Middle frontal gyrus (tissue), 1 donor: Measurements from ENCODE around the gene NR5A1.

Experiments
- DNase-seq: peaks from one replicate; pipeline ENCODE4 v3.0.0-alpha.2; 2015; ENCODE audit warnings: low spot score; ENCODE audit errors: extremely low spot score

The NR5A1 gene

GRCh38 chr9:124500028-124500795, 7.0 kb downstream of the NR5A1 start:
- no peak for DNase-seq

- DNase-seq, result no peak
These were observed 8.0 kb downstream of the NR5A1 start for GRCh38 chr9:124499216-124499615.

- DNase-seq, result no peak
These were observed 8.6 kb downstream of the NR5A1 start for GRCh38 chr9:124498499-124499146.

DNA sequence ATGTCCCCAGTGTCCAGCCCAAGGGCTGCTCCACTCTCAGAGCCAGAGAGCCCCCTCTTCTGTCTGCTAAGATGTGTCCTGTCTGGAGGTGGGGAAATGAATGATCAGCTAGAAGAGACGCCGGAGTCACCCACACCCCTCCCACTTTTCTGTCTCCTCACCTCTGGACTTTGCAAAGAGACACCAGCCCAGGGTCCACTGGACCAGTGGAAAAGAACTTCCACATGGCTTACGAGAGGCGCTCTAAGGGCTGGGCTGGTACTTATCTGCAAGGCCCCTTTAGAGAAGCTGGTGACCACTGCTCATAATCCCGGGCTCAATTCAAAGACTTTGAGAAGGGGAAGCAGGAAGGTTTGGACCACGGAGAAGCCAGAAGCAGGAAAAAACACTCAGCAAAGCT, 9.2 kb downstream of the NR5A1 start:
- no peak for DNase-seq

DNA sequence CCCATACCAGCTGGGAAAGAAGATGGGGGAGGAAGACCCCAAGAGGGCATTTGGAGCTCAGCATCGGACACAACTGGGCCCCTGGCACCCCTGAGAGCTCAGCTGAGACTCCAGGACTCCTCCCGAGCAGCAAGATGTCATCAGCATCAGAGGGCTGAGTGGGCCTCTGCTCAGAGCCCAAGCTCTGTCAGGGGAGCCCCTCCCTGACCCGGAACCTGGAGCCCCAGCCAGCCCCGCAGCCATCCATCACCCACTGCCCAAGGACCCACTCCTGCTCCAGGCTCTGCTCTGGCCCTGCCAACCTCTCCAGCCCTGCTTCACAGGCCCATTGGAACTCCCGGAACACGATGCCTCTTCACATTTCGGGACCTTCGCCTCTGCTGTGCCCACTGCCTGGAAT, 9.8 kb downstream of the NR5A1 start:
- DNase-seq, result no peak

DNA sequence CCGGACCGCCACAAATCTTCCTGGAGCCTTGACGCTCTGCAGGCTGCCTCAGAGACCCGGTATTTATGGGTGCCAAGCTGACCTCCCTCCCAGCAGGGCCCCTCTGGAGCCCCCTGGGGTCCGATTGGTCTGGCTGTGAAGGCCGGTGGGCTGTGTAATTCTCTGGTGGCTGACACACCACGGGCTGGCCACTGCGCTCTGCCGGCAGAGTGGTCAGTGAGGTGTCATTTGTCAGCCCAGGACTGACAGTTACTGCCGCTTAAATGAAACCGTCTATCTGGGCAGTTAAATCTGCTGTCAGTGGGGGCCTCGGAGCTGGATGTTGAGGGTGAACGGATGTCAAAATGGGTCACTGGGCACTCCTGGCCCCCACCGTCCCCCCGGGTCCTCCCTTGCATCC, 10.7 kb downstream of the NR5A1 start:
- DNase-seq, result no peak

GRCh38 chr9:124496075-124496449, 11.1 kb downstream of the NR5A1 start:
- DNase-seq, result no peak

GRCh38 chr9:124495126-124496074, 11.8 kb downstream of the NR5A1 start:
- no peak for DNase-seq

GRCh38 chr9:124493794-124494479, 13.3 kb downstream of the NR5A1 start:
- no peak for DNase-seq

DNA sequence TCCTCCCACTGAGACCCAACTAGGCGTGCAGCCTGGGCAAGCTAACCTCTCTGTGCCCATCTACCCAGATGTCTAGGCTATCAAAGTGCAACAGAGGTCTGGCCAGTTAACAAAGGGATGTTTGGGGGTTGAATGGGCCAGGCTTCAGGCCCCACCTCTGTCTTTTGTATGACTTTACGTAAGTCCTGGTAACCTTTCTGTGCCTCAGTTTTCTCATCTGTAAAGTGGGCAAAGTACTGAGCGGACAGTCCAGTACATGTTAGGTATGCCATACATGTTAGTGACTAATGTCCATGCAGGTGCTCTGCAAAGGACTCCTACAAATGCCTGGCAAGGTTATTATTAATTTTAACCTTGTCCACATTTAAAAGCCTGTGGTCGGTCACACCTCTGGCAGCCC, 14.0 kb downstream of the NR5A1 start:
- DNase-seq, result no peak

DNA sequence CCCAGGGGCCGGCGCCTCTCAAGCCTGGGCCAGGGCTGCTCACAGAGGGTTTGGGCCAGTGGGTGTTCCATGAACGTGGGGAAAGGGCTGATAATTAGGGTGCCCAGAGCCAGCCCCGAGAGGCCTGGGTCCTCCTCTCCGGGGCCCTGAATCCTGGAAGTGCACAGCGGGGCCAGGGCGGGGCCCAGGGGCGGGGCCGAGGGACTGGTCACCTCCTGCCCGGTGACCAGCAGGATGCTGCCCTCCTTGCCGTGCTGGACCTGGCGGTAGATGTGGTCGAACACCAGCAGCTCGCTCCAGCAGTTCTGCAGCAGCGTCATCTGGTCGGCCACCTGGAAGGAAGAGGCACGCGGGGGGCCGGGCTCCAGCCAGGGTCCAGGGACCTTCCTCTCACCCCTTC, 14.4 kb downstream of the NR5A1 start:
- no peak for DNase-seq

DNA sequence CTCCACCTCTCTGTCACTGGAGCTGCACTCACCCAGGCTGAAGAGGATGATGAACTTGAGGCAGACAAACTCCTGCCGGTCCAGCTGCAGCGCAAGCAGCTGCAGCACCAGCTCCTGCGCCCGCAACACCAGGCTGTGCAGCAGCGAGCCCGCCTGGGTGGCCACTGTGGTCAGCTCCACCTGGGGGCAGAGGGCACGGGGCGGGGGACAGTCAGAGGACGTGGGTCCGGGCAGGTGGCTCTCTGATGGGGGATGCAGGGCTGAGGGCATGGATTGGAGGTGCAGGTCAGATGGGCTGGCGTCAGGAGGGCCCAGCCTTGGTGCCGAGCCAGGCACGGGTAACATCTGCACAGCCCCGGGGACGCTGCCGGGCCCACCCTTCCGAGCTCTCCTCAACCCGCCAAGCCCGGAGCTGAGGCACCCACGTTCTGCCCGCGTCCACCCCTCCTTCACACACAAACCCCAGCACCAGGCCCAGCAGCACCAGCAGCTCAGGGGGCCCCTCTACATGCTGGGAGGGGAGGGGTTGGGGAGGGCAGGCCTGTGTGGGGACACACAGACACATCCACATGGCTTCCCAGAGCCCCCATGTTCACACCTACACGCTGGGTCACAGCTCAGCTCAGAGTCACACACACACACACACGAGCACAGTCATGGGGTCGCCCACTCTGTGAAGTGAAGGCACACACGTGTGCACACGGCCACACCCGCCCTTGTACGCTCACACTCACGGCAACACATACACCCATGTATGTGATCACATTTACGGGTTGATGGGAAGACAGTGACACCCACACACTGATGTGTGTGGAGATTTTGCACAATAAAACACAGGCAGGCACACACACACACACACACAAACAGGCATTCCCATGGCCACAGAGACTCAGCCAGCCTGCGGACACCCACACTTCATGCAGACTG, 15.9 kb downstream of the NR5A1 start:
- DNase-seq, result no peak

DNA sequence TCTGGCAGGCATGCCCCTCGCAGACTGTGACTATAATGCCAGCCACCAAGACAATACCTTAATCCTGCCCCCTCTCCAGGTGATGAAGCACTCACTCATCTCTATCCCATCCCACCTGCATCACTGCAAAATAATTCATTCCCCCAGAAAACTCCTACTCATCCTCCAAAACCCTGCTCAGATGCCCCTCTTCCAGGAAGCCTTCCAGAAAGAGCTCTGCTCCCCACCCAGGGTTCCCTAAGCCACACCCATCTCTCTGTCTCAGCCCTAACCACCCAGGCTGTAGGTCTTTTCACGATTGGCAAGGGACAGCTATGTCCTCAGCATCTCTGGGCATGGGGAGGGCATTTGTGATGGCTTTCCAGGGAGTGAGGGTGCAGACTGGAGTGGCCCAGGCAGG, 17.2 kb downstream of the NR5A1 start:
- DNase-seq, result no peak

GRCh38 chr9:124489222-124489621, 18.0 kb downstream of the NR5A1 start:
- no peak for DNase-seq

DNA sequence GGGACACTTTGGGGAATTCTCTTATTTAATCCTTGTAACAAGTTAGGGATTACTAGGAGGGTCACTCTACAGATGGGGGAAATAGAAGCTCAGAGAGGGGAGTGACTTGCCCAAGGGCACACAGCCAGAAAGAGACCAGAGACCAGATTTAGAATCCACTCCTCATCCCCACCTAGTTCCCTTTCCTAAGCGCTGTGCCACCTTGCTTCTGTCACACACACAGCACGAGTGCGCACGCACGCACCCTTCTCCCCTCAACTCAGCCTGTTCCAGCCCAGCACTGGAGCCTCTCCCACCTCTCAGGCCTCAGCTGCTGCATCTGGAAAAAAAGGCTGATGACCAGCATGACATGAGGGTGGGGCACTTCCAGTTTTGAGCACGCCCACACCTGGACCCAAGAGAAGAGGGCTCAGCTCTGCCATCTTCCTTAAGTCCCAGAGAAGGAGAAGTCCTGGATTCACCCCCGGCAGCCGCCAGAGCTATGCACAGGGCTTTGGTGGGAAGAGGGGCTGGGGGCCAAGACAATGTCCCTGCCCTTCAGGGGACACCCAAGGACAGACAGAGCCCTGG, 18.5 kb downstream of the NR5A1 start:
- no peak for DNase-seq

- no peak for DNase-seq
These were observed 19.7 kb downstream of the NR5A1 start for GRCh38 chr9:124487260-124488182.

GRCh38 chr9:124486778-124487259, 20.4 kb downstream of the NR5A1 start:
- DNase-seq, result no peak

GRCh38 chr9:124485936-124486335, 21.3 kb downstream of the NR5A1 start:
- DNase-seq, result no peak

DNA sequence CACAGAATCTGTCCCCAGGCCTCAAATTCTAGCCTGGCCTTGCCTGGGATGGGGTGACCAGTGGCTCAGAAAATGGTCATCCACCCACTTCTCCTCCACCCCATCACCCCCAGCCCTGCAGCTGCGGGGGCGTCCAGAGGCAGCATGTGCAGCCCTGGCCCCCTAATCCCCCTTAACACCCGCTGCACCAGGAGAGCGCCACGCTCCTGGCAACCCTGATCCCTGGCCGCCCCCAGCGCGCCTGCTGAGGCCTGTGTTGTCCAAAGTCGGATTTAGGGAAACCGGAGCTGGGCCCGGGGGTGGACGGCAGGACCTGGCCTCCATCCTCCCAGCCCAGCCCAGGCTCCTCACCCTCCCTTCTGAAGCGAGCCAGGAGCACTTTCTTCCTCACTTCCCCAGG, 22.0 kb downstream of the NR5A1 start:
- DNase-seq, result no peak
